SK-N-SH treated with all-trans-retinoic acid at 6 μM for 48 hours (cell line): ENCODE measurements around the gene MEGF9.

ENCODE experiments used
- ARNTL ChIP-seq: fragments of 450-650 bp; formaldehyde crosslinking; IDR thresholded peaks from 2 replicates; pipeline ENCODE4 v1.5.0; 2020; ENCODE audit warnings: low read depth, mild to moderate bottlenecking, moderate library complexity, borderline replicate concordance
- GLIS3 ChIP-seq: fragments of 250-450 bp; sonication (Bioruptor Pico); IDR thresholded peaks from 2 replicates; pipeline ENCODE4 v1.5.0; 2020; ENCODE audit warnings: mild to moderate bottlenecking, moderate library complexity
- ISL1 ChIP-seq: fragments of 250-450 bp; sonication (Bioruptor Pico); IDR thresholded peaks from 2 replicates; pipeline ENCODE4 v2.1.2; 2022; ENCODE audit warnings: mild to moderate bottlenecking, moderate library complexity
- OSR1 ChIP-seq: fragments of 250-450 bp; sonication (Bioruptor Pico); IDR thresholded peaks from 2 replicates; pipeline ENCODE4 v1.8.0; 2022; ENCODE audit warnings: moderate library complexity, mild to moderate bottlenecking, inconsistent platforms
- PPARA ChIP-seq: fragments of 250-450 bp; sonication (Bioruptor Pico); IDR thresholded peaks from 2 replicates; pipeline ENCODE4 v1.5.0; 2020; ENCODE audit warnings: mild to moderate bottlenecking, borderline replicate concordance
- RARB ChIP-seq: fragments of 250-450 bp; sonication (Bioruptor Pico); IDR thresholded peaks from 2 replicates; pipeline ENCODE4 v1.8.0; 2021; ENCODE audit warnings: mild to moderate bottlenecking, moderate library complexity
- TCF4 ChIP-seq: fragments of 250-450 bp; sonication (Bioruptor Pico); IDR thresholded peaks from 2 replicates; pipeline ENCODE4 v1.8.0; 2021; ENCODE audit warnings: mild to moderate bottlenecking, moderate library complexity, borderline replicate concordance
- ZC3H10 ChIP-seq: fragments of 250-450 bp; sonication (Bioruptor Pico); IDR thresholded peaks from 2 replicates; pipeline ENCODE4 v1.5.1; 2021; ENCODE audit warnings: mild to moderate bottlenecking, moderate library complexity
- ZFP3 ChIP-seq: fragments of 250-450 bp; sonication (Bioruptor Pico); IDR thresholded peaks from 2 replicates; pipeline ENCODE4 v1.5.0; 2020; ENCODE audit warnings: mild to moderate bottlenecking, moderate library complexity
- ZFP30 ChIP-seq: fragments of 450-650 bp; formaldehyde crosslinking; IDR thresholded peaks from 2 replicates; pipeline ENCODE4 v1.5.0; 2022; ENCODE audit warnings: mild to moderate bottlenecking, moderate library complexity
- ZNF70 ChIP-seq: fragments of 450-650 bp; formaldehyde crosslinking; IDR thresholded peaks from 2 replicates; pipeline ENCODE4 v1.5.0; 2020; ENCODE audit warnings: mild to moderate bottlenecking, moderate library complexity
- TF ChIP-seq, protein P1 (sequence below): fragments of 250-450 bp; sonication (Bioruptor Pico); IDR thresholded peaks from 2 replicates; pipeline ENCODE4 v1.5.1; 2020; ENCODE audit warnings: low read depth, mild to moderate bottlenecking, moderate library complexity
- TF ChIP-seq, protein P2 (sequence below): fragments of 250-450 bp; sonication (Bioruptor Pico); IDR thresholded peaks from 2 replicates; pipeline ENCODE4 v1.8.0; 2020; ENCODE audit warnings: mild to moderate bottlenecking, moderate library complexity, borderline replicate concordance
- TF ChIP-seq, protein P3 (sequence below): fragments of 250-450 bp; sonication (Bioruptor Pico); IDR thresholded peaks from 2 replicates; pipeline ENCODE4 v1.5.1; 2021; ENCODE audit warnings: mild to moderate bottlenecking, moderate library complexity

DNA sequence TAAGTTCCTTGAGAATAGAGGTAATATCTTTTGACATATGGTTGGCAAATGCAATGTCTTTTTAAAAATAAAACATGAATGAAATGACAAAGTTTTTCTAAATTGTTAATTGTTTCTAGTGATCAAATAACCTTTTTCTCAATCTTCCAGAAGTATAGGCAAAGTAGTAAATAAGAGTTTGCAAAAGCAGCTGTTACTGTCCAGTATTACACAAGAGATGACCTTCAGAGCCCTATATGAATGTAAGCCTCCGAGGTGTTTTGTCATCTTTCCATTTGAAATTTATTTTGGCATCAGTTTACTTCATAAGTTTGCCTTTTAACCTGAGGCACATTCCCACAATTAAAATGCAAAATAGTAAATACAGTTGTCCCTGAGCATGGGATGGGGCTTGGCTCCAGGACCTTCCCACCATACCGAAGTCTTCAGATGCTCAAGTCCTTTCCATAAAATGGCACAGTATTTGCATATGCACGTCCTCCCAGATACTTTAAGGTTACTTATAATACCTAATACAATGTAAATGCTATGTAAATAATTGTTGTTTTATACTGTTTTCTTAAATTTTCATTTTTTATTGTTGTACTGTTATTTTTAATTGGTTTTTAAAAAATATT is 65.6 kb downstream of the MEGF9 start:
- TF ChIP-seq, protein P1, sequence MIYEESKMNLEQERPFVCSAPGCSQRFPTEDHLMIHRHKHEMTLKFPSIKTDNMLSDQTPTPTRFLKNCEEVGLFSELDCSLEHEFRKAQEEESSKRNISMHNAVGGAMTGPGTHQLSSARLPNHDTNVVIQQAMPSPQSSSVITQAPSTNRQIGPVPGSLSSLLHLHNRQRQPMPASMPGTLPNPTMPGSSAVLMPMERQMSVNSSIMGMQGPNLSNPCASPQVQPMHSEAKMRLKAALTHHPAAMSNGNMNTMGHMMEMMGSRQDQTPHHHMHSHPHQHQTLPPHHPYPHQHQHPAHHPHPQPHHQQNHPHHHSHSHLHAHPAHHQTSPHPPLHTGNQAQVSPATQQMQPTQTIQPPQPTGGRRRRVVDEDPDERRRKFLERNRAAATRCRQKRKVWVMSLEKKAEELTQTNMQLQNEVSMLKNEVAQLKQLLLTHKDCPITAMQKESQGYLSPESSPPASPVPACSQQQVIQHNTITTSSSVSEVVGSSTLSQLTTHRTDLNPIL (CRISPR knock-in tag): no peak
- TF ChIP-seq, protein P2, sequence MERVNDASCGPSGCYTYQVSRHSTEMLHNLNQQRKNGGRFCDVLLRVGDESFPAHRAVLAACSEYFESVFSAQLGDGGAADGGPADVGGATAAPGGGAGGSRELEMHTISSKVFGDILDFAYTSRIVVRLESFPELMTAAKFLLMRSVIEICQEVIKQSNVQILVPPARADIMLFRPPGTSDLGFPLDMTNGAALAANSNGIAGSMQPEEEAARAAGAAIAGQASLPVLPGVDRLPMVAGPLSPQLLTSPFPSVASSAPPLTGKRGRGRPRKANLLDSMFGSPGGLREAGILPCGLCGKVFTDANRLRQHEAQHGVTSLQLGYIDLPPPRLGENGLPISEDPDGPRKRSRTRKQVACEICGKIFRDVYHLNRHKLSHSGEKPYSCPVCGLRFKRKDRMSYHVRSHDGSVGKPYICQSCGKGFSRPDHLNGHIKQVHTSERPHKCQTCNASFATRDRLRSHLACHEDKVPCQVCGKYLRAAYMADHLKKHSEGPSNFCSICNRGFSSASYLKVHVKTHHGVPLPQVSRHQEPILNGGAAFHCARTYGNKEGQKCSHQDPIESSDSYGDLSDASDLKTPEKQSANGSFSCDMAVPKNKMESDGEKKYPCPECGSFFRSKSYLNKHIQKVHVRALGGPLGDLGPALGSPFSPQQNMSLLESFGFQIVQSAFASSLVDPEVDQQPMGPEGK: no peak
- no peak for TF ChIP-seq ARNTL (CRISPR knock-in tag)
- TF ChIP-seq RARB (CRISPR knock-in tag): no peak
- no peak for TF ChIP-seq ISL1 (CRISPR knock-in tag)
- no peak for TF ChIP-seq PPARA (CRISPR knock-in tag)
- no peak for TF ChIP-seq OSR1 (CRISPR knock-in tag)
- no peak for TF ChIP-seq TCF4 (CRISPR knock-in tag)
- no peak for TF ChIP-seq ZFP3 (CRISPR knock-in tag)
- no peak for TF ChIP-seq ZFP30 (CRISPR knock-in tag)
- TF ChIP-seq, protein P3, sequence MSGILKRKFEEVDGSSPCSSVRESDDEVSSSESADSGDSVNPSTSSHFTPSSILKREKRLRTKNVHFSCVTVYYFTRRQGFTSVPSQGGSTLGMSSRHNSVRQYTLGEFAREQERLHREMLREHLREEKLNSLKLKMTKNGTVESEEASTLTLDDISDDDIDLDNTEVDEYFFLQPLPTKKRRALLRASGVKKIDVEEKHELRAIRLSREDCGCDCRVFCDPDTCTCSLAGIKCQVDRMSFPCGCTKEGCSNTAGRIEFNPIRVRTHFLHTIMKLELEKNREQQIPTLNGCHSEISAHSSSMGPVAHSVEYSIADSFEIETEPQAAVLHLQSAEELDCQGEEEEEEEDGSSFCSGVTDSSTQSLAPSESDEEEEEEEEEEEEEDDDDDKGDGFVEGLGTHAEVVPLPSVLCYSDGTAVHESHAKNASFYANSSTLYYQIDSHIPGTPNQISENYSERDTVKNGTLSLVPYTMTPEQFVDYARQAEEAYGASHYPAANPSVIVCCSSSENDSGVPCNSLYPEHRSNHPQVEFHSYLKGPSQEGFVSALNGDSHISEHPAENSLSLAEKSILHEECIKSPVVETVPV (CRISPR knock-in tag): no peak
- TF ChIP-seq ZC3H10 (CRISPR knock-in tag): no peak
- TF ChIP-seq GLIS3 (CRISPR knock-in tag): no peak
- TF ChIP-seq ZNF70 (CRISPR knock-in tag): no peak
